K562 (cell line): ENCODE data around the gene ZNF239. TPM values are rescaled to one million over a fixed set of nuclear protein-coding genes. Genes with fewer than 3 reads are reported as not detected.
"Not testable (repeated sequence)": the region's sequence is repeated elsewhere in the genome, so short reads cannot be mapped to it uniquely, and the experiment has no call there.

Experiments
- ATAC-seq: fragments of 200-7000 bp; cut with Tn5 transposase; 3 replicates; pipeline ENCODE4 v1.9.1; 2020; ENCODE audit warnings: moderate library complexity
- BruUV-seq: library from RNA; stranded (reverse); fragments of 400-500 nt; replicated peaks from 2 replicates; lab custom pipeline; 2021; lab: Mats Ljungman, UMichigan
- CTCF ChIA-PET: fragments of 300-600 bp; formaldehyde crosslinking; extraction: SDS; loops from one replicate; lab custom pipeline; 2021; ENCODE audit warnings: low intra/inter-chr PET ratio; lab: Yijun Ruan, JAX
- POLR2A ChIA-PET: fragments of 300-600, 350-650 bp; sonication (Branson Sonifier 250); formaldehyde crosslinking; extraction: SDS; loops from one replicate; lab custom pipeline; 2021; ENCODE audit warnings: antibody characterized with exemption, inconsistent platforms; lab: Yijun Ruan, JAX
- DNase-seq, 4 experiments: peaks; one replicate each; pipeline versions ENCODE4 v3.0.0 to v3.0.0-alpha.2; 2011 to 2018; ENCODE audit warnings: low spot score in 3 of 4, mixed read lengths in 3 of 4; ENCODE audit errors: extremely low read depth in 1 of 4
- FAIRE-seq: peaks from 2 replicates; lab custom pipeline; 2011; peaks lifted over from hg19 to GRCh38; lab: Jason Lieb, UNC
- H2AFZ ChIP-seq: 2 replicates; pipeline ENCODE4 v1.6.0; 2011; ENCODE audit warnings: low read depth, low read length, control low read depth, inconsistent platforms
- H3K27ac ChIP-seq: fragments of 200-600 bp; 3 replicates; pipeline ENCODE4 v1.8.0; 2011; ENCODE audit warnings: low read depth, mild to moderate bottlenecking, control low read depth, inconsistent platforms, low read length, moderate library complexity, mixed read lengths; ENCODE audit errors: extremely low read depth
- H3K27me3 ChIP-seq, 2 experiments: fragments of 300-600 bp in 1 of 2; 2 replicates in 1 of 2; 3 replicates in 1 of 2; pipeline versions ENCODE4 v1.6.0 to v1.8.0; 2011; ENCODE audit warnings: inconsistent platforms in 2 of 2, low read length in 2 of 2, mild to moderate bottlenecking in 1 of 2, mixed read lengths in 1 of 2, moderate library complexity in 1 of 2; ENCODE audit not compliant: control insufficient read depth in 2 of 2, insufficient read depth in 2 of 2
- H3K36me3 ChIP-seq: fragments of 300-600 bp; 3 replicates; pipeline ENCODE4 v1.8.0; 2011; ENCODE audit warnings: mild to moderate bottlenecking, low read length, inconsistent platforms; ENCODE audit not compliant: control insufficient read depth, insufficient read depth
- H3K4me1 ChIP-seq, 2 experiments: fragments of 200-600 bp in 1 of 2; replicated peaks in 1 of 2; 2 replicates in 1 of 2; 3 replicates in 1 of 2; pipeline versions ENCODE4 v1.5.1 to v1.8.0; 2011; ENCODE audit warnings: inconsistent platforms in 2 of 2, low read length in 2 of 2, mild to moderate bottlenecking in 1 of 2, mixed read lengths in 1 of 2, moderate library complexity in 1 of 2; ENCODE audit not compliant: control insufficient read depth in 2 of 2, insufficient read depth in 2 of 2
- H3K4me2 ChIP-seq: 2 replicates; pipeline ENCODE4 v1.6.1; 2011; ENCODE audit warnings: low read length, control low read depth, inconsistent platforms, mixed read lengths; ENCODE audit not compliant: insufficient read depth
- H3K4me3 ChIP-seq: fragments of 200-600 bp; sonication (generic), shearing (Covaris generic); 2 replicates; pipeline ENCODE4 v1.5.1; 2016; ENCODE audit warnings: control low read depth, inconsistent platforms
- H3K79me2 ChIP-seq: fragments of 200-600 bp; 3 replicates; pipeline ENCODE4 v1.8.0; 2011; ENCODE audit warnings: low read length, inconsistent platforms; ENCODE audit not compliant: control insufficient read depth, insufficient read depth
- H3K9ac ChIP-seq, 2 experiments: 2 replicates each; pipeline versions ENCODE4 v1.6.0 to v1.6.1; 2011; ENCODE audit warnings: low read depth in 2 of 2, low read length in 2 of 2, control low read depth in 1 of 2, inconsistent platforms in 1 of 2, mild to moderate bottlenecking in 1 of 2, mixed read lengths in 1 of 2; ENCODE audit not compliant: insufficient read depth in 1 of 2
- H3K9me1 ChIP-seq: one replicate; pipeline ENCODE4 v1.6.0; 2011; ENCODE audit warnings: inconsistent platforms, mild to moderate bottlenecking, low read length, moderate library complexity; ENCODE audit not compliant: control insufficient read depth, insufficient read depth
- H3K9me3 ChIP-seq: replicated peaks from 2 replicates; pipeline ENCODE4 v1.5.1; 2011; ENCODE audit warnings: low read depth, low read length, inconsistent platforms; ENCODE audit not compliant: control insufficient read depth, insufficient read depth
- H4K20me1 ChIP-seq: replicated peaks from 2 replicates; pipeline ENCODE4 v1.6.1; 2011; ENCODE audit warnings: low read length, inconsistent platforms, mixed read lengths; ENCODE audit not compliant: control insufficient read depth, insufficient read depth
- BACH1 ChIP-seq: fragments of 200-800 bp; sonication (Bioruptor generic); IDR thresholded peaks from 2 replicates; pipeline ENCODE4 v1.6.1; 2016; ENCODE audit warnings: missing genetic modification characterization, missing compliant biosample characterization
- CBX5 ChIP-seq: IDR thresholded peaks from 2 replicates; pipeline ENCODE4 v1.6.1; 2014; ENCODE audit warnings: low read depth, borderline replicate concordance
- L3MBTL2 ChIP-seq: fragments of 450-650 bp; IDR thresholded peaks from 2 replicates; pipeline ENCODE4 v1.6.1; 2016; ENCODE audit warnings: mild to moderate bottlenecking, moderate library complexity
- LEF1 ChIP-seq: fragments of 450-650 bp; IDR thresholded peaks from 2 replicates; pipeline ENCODE4 v1.6.1; 2016; ENCODE audit warnings: mild to moderate bottlenecking
- MNT ChIP-seq, 2 experiments: fragments of 450-650 bp; conservative IDR thresholded peaks; 2 replicates each; pipeline ENCODE4 v1.6.1; 2017; ENCODE audit warnings: mild to moderate bottlenecking in 2 of 2, moderate library complexity in 2 of 2
- NONO ChIP-seq, 2 experiments: fragments of 200-400 bp in 1 of 2; fragments of 450-650 bp in 1 of 2; formaldehyde crosslinking in 1 of 2; IDR thresholded peaks; 2 replicates each; pipeline ENCODE4 v1.6.1; 2017; ENCODE audit warnings: low read depth in 2 of 2, mild to moderate bottlenecking in 2 of 2, moderate library complexity in 2 of 2, low read length in 1 of 2
- PKNOX1 ChIP-seq: fragments of 450-650 bp; IDR thresholded peaks from 2 replicates; pipeline ENCODE4 v1.6.1; 2016
- STAT5A ChIP-seq: IDR thresholded peaks from 2 replicates; pipeline ENCODE4 v1.6.1; 2012; ENCODE audit warnings: low read length, inconsistent platforms, borderline replicate concordance
- TCF3 ChIP-seq: sonication (generic); formaldehyde crosslinking; IDR thresholded peaks from 2 replicates; pipeline ENCODE4 v1.4.0; 2020; ENCODE audit warnings: mild to moderate bottlenecking, missing genetic modification reagents
- ZNF561 ChIP-seq: fragments of 450-650 bp; formaldehyde crosslinking; conservative IDR thresholded peaks from 2 replicates; pipeline ENCODE4 v1.4.0; 2020; ENCODE audit warnings: mild to moderate bottlenecking, moderate library complexity
- ZNF766 ChIP-seq: fragments of 200-800 bp; sonication (Bioruptor generic); conservative IDR thresholded peaks from 2 replicates; pipeline ENCODE4 v1.6.1; 2016; ENCODE audit warnings: missing genetic modification characterization, missing compliant biosample characterization
- WGBS: fragments of 100-300 bp; shearing (Covaris generic); methylation state at CpG from one replicate; pipeline ENCODE4 v1.1.6; 2016; ENCODE audit warnings: low coverage, mixed read lengths; ENCODE audit not compliant: insufficient coverage; ENCODE audit errors: missing lambda C conversion rate; 5-methylcytosine and 5-hydroxymethylcytosine counted together
- in situ Hi-C: fragments of 300-500 bp; cut with MboI; formaldehyde crosslinking; loops from 4 replicates; pipeline ENCODE4 v1.15.0; 2018; ENCODE audit warnings: inconsistent platforms, mixed read lengths
- intact Hi-C: fragments of 100-400 bp; cut with micrococcal nuclease; formaldehyde crosslinking; loops from 2 replicates; pipeline ENCODE4 v1.14.2; 2022
- polyA plus RNA-seq, 8 experiments: library from polyadenylated mRNA; depleted of rRNA in 4 of 8; stranded (reverse) in 5 of 8; unstranded in 3 of 8; fragments of >200 nt; fragmentation: Nextera tagmentation in 2 of 8; fragmentation: Illumina TruSeq in 1 of 8; extraction: Ambion mirVana in 2 of 8; extraction: Trizol in 1 of 8; gene quantifications; 2 replicates each; pipeline versions ENCODE4 v1.2.1 to v1.2.3, GENCODE V29; 2011 to 2014; ENCODE audit warnings: inconsistent platforms in 1 of 8, missing spikeins in 1 of 8
- total RNA-seq, 7 experiments: library from RNA; depleted of rRNA in 6 of 7; stranded (reverse); fragments of >200 nt in 6 of 7; fragmentation: Illumina TruSeq in 2 of 7; extraction: Trizol in 2 of 7; gene quantifications; 2 replicates each; pipeline versions ENCODE4 v1.2.1 to v1.2.3, GENCODE V29; 2011 to 2021; ENCODE audit warnings: low replicate concordance in 1 of 7

Gene ZNF239
- total and polyA plus RNA-seq, 9 of the 15 experiments (the other 6 are each of a cell fraction or from before 2014, with no cell fraction given), result 13.7 to 26.7 (median 23.4) TPM

DNA sequence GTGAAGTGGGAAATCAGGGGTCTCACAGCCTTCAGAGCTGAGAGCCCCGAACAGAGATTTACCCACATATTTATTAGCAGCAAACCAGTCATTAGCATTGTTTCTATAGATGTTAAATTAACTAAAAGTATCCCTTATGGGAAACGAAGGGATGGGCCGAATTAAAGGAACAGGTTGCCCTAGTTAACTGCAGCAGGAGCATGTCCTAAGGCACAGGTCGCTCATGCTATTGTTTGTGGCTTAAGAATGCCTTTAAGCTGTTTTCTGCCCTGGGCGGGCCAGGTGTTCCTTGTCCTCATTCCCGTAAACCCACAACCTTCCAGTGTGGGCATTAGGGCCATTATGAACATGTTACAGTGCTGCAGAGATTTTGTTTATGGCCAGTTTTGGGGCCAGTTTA lies 27.2 kb upstream of the ZNF239 start:
- in situ Hi-C loops, FAIRE-seq, BruUV-seq, H3K9ac ChIP-seq, POLR2A ChIA-PET, H3K4me2 ChIP-seq, H3K9me1 ChIP-seq, DNase-seq, intact Hi-C loops, H3K4me3 ChIP-seq, H3K9me3 ChIP-seq, H3K27ac ChIP-seq, H2AFZ ChIP-seq, H4K20me1 ChIP-seq, H3K36me3 ChIP-seq, CTCF ChIA-PET, ATAC-seq, H3K79me2 ChIP-seq: not testable (repeated sequence)
- peaks cover 0 to 12% of the 10 kb centered on the region in 2 experiments; a peak in 4 of 5 replicates for H3K4me1 ChIP-seq
- 7% methylated on average over 6 of the region's 6 CpGs for WGBS
- H3K27me3 ChIP-seq, result peaks cover 4 to 11% of the 10 kb centered on the region in 2 experiments; a peak in 4 of 5 replicates
- 0 out of 2 replicates have a peak, but pooled peaks have one; percentile 22 for TF ChIP-seq CBX5

GRCh38 chr10:43599333-43599732 lies 24.9 kb upstream of the ZNF239 start:
- no peaks in the 10 kb centered on the region for H3K36me3 ChIP-seq
- H3K9ac ChIP-seq, result no peak overlapping the region
- no peak overlapping the region for H3K27ac ChIP-seq
- no peak overlapping the region for H2AFZ ChIP-seq
- BruUV-seq, result no TSS peak
- no peak overlapping the region for H3K4me3 ChIP-seq
- peak in 1 of 4 experiments; percentile 73 for DNase-seq
- H3K9me3 ChIP-seq, result no peaks in the 10 kb centered on the region
- ChIA-PET POLR2A (no interaction called here), CTCF (no interaction called here)
- intact Hi-C loops, result no loop called here
- in situ Hi-C loops, result no loop called here
- peaks cover 11 to 19% of the 10 kb centered on the region in 2 experiments for H3K4me1 ChIP-seq
- H3K27me3 ChIP-seq, result peaks cover 4 to 11% of the 10 kb centered on the region in 2 experiments; a peak in 4 of 5 replicates
- ATAC-seq, result peak; percentile 63
- H4K20me1 ChIP-seq, result no peaks in the 10 kb centered on the region
- no peak overlapping the region for H3K4me2 ChIP-seq
- FAIRE-seq, result peak; percentile 79
- 0% methylated on average over 2 of the region's 2 CpGs for WGBS
- H3K9me1 ChIP-seq, result no peaks in the 10 kb centered on the region
- no peaks in the 10 kb centered on the region for H3K79me2 ChIP-seq
- TF ChIP-seq LEF1 (0 out of 2 replicates have a peak, but pooled peaks have one; percentile 25), ZNF561 (CRISPR knock-in tag) (no peak), PKNOX1 (peak; percentile 47), ZNF766 (CRISPR knock-in tag) (peak; percentile 100), NONO (IDR thresholded peaks at IDR 0.05; ENCODE audit: low read depth in 2 of 2, low read length in 1 of 2) (no peak), MNT (conservative IDR thresholded peaks at IDR 0.05) (peak; percentile 20 to 45; a peak in 2 of 4 replicates), STAT5A (peak; percentile 26; the same call in 1 of the 2 replicates), TCF3 (CRISPR knock-in tag) (peak; percentile 86), L3MBTL2 (peak; percentile 84), BACH1 (tag) (no peak)
